Left ventricle myocardium superior (tissue), 1 donor: Measurements from ENCODE around the gene PRSS38. TPM values are rescaled to one million over a fixed set of nuclear protein-coding genes. Genes with fewer than 3 reads are reported as not detected.

ENCODE experiments used
- ATAC-seq: fragments of 200-7000 bp; cut with Tn5 transposase; one replicate; pipeline ENCODE4 v1.9.1; 2020; ENCODE audit warnings: mild to moderate bottlenecking, moderate library complexity
- DNase-seq: peaks from one replicate; pipeline ENCODE4 v3.0.0-alpha.2; 2020
- intact Hi-C: fragments of 100-400 bp; cut with micrococcal nuclease; formaldehyde crosslinking; loops from one replicate; pipeline ENCODE4 v1.11.0; 2022
- total RNA-seq: library from RNA; stranded (reverse); fragmentation: NEBNext Ultra II Directional; extraction: Animal tissue kit (Norgen Biotek cat#: 25700); gene quantifications from one replicate; pipeline ENCODE4 v1.2.1, GENCODE V29; 2021
- donor health status: DM: no; HTN: yes; CAD: no; lungs with severe emphysema.

PRSS38 gene
- total RNA-seq, 1 donor from 2014 or later, result not detected

DNA sequence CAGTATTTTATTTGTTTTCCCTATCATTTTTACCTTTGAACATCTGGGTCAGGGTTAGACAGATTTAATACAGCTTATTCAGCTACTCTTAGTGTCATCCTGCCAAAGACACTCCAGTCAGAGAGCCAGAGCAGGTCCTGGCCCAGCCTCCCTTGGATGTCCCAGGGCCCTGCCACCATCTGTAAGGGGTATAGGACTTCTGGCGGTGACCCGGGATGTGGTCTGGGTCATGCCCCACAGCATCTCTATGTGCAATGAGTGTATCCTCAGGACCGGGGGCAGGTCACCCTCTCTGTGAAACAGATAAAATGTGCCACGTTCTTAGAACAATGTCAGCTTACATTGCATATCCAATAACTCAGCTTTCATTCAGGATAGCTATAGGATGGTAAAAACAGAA is 37.8 kb upstream of the PRSS38 start:
- no peak for DNase-seq
- intact Hi-C loops, result no loop called here
- no peak for ATAC-seq

DNA sequence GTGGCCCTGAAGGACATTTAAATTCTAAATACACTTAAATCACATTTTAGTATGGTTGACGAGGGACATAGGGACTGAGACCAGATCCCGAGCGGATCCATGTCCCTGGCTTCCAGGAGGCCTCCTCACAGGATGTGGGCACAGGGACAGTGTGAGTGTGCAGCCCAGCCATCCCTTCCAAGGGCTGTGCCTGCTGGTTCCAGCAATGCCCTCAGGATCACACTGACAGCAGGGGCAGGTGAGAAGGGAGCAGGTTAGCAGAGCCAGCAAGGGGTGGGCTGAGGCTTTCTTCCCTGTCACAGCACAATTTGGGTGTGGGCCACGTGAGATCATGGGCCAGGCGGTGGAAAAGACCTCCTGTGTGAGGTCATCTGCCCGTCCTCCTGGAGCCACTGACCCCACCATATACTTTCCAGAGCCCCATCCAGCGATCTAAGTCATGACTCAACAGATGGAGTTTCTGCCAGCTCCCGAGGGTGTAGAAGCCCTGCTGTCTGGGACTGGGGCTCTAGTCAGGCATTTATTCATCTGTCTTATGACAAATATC is 37.0 kb upstream of the PRSS38 start:
- intact Hi-C loops, result no loop called here
- no peak for DNase-seq
- no peak for ATAC-seq

DNA sequence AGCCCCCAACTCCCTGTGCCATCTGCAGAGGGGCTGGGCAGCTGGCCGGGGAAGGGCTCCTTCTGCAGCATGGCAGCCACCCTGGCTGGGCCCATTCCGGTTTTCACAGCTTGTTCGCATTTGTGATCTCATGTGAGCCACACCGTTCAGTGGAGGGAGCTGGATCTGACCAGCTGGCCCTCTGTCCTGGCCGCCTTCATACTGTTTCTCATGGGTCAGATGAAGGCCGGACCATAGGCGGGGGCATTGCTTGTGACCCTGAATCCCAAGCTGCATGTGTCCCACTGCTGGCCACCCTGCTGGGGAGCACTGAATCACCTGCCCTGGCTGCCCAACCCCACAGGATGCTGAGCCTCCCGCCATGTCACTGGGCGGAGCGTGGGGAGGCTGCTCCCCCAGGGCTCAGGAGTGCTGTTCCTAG is 36.4 kb upstream of the PRSS38 start:
- no peak for DNase-seq
- no peak for ATAC-seq
- intact Hi-C loops, result no loop called here

DNA sequence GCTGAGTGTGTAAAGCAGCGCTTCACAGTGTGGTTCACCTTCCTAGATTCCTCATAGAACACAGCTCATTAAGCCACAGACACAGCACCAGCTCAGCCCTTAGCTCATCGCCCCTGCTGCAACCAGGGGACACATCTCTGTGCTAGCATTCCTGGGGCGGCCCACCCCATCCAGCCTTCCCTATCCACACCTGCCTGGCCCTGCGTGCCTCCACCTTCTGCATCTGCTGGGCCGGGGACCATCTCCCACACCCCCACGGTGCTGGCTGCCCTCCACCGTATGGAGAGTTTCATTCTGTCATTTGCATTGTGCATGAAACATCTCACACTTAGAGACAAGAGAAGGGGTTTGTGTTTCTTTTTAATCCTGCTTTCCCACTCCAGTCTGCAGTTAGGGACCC is 35.8 kb upstream of the PRSS38 start:
- DNase-seq (no peak), ATAC-seq (peak; percentile 5)
- intact Hi-C loops, result no loop called here

DNA sequence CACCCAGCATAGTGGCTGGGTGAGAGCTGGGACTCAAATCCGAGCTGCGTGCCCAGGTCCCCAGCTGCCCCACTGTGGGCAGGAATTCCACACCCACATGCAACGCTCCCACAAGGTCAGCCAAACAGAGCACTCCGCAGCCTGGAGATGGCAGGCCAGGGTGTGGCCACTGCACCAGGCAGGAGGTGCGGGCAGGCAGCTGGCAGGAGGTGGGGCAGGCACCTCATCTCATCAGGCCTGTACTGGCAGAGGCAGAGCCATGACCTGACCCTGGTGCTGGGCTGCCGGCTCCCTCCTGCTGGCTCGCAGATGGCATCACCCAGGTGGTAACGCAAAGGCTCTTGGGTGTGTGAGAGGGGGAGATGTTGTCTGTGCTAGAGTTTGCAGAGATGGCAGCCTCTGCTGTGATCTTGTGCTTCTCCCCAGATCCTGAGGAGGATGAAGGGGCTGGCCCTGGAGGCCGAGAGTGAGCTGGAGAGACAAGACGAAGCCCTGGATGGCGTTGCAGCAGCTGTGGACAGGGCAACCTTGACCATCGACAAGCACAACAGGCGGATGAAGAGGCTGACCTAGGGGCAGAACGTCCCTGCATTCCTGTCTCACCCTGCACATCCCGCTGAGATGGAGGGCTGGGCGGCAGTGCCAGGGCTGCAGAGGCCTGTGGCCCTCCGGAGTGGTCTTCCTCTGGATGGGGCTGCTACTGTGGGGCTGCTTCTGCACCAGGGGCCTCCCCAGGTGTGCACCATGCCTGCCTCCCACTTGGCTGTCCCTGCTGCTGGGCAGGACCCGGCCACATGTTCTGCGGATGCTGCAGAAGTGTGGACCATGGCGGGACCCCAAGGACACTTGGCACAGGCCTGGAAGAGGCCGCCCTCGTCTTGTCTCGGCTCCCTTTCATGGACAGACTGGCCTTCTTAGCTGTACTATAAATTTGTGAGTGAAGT is 35.1 kb upstream of the PRSS38 start:
- DNase-seq (peak; percentile 69), ATAC-seq (peak; percentile 89)
- intact Hi-C loops, result no loop called here

DNA sequence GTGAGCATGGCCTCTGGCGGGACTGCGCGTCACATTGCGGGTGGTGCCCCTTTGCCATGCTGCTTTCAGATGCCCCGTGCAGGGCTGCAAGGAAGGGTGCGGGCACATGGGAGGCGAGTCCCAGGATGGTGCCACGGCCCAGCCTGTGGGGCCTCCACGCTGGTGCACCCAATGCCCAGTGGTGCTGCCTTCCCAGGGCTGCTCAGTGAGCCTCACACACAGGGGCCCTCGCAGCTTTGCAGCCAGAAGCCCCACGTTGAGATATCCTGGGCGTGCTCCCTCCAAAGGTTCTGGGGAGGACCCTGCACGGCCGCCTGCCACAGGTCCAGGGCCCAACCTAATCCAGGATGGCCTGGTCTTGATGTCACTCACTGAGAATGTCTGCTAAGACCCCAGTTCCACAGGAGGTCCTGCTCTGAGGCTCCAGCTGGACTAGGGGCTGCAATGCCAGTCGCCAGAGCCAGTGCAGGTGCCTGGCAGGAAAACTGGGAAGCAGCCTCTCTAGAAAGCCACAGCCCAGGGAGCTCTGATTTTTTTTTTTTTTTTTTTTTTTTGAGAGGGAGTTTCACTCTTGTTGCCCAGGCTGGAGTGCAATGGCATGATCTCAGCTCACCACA is 34.1 kb upstream of the PRSS38 start:
- intact Hi-C loops, result no loop called here
- ATAC-seq (no peak), DNase-seq (no peak)

DNA sequence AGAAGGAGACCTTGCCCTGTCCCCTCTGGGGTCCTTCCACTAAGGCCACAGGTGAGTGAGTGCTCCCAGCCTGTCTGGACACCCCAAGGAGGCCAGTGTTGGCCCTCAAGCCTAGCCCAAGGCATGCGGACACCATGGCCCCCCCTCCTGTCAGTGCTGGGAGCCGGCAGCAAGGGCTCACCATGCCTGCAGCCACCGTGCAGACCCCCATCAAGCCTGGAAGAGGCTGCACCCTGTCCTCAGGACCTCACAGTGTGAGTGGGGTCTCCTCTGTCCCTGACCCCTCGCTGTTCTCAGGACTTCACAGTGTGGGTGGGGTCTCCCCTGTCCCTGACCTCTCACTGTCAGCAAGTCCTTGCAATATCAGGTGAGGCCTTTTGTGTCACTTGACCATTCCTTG is 33.2 kb upstream of the PRSS38 start:
- DNase-seq (no peak), ATAC-seq (no peak)
- intact Hi-C loops, result no loop called here

DNA sequence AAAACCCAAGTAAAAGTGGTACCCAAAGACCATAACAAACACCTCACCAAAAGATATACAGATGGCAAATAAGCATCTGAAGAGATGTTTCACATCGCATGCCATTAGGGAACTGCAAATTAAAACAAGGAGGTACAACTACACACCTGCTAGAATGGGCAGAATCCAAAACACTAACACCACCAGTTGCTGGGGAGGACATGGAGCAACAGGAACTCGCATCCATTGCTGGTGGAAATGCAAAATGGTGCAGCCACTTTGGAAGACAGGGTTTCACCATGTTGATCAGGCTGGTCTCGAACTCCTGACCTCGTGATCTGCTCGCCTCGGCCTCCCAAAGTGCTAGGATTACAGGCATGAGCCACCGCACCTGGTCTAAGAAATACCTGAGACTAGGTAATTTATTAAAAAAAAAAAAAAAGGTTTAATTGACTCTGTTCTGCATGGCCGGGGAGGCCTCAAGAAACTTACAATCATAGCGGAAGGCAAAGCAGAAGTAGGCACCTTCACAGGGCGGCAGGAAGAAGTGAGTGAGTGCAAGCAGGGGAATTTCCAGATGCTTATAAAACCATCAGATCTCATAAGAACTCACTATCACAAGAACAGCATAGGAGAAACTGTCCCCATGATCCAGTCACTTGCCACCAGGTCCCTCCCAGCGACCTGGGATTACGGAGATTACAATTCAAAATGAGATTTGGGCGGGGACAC is 30.2 kb upstream of the PRSS38 start:
- intact Hi-C loops, result no loop called here
- ATAC-seq, result no peak
- no peak for DNase-seq

DNA sequence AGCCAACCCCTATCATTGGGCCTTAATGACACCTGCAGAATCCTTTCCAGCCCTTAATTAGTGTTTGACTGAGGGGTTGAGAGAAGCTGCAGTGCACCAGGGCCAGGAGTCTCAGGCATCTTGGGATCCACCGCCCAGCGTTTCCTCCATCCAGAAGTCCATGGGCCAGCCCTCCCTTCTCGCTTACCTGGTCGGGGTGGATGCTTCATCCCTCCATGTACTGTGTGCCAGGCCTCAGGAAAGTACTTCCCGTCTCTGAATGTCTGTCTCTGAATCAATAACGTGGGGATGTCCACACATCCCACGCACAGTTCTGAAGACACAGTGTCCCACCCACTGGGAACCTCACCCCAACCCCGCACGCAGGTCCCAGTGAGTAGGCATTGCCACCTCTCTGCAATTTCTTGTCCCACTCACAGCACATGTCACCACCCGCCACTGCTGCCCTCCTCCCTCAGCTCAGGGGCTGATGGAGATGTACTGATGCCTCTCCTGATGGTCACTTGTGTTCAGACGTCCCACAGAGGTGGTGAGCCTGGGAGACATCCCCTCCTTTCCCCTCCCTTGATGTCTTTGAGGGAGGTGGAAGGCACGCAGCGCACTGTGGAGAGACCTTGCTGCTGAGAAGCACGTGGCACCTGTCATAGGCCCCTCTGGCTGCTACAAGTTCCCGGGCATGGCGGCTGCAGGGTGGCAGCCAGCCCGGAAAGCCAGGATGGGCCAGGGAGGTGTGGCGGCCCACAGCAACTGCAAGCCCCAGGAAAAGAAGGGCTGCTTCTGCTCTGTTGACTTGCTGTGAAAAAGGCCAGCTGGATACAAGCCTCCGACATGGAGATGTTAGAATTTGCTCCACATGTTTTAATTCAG is 29.4 kb upstream of the PRSS38 start:
- intact Hi-C loops, result no loop called here
- DNase-seq (no peak), ATAC-seq (no peak)

DNA sequence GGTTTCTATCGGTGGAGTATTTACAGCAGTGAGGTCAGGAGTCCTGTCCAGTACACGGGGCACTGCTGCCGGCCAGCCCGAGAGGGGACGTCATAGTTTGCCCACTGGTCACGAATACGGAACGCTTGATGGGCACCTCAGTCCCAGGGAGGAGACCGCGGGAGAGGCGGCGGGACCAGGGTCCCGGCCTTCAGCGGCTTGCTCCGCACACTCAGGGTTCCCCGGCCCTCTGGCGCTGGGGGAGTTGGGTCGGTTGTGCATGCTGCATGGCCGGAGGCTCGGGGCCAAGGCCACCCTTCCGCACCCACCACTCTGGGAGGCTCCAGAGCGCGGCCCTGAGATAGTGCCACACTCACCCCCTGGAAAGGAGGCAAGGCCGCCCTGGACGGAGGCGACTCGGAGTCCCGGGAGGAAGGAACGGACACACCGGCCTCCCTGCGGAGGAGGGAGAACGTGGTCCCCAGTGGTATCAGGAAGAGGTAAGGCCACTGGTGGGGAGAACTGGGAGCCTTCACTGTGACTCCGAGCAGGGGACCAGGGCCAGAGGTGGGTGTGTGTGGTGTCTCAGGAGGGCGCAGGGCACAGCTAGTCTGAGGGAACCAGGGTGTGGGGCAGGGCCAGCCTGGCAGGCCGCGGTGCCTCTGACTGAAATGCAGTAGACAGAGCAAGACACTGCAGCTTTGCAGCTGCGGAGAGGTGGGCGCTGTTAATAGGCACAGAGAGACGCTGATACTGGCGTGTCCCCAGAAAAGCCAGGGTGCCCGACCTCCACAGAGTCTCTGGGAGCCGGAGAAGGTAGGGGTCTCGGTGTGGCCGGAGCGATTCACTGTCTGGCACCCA is 28.6 kb upstream of the PRSS38 start:
- ATAC-seq, result peak; percentile 23
- intact Hi-C loops, result no loop called here

DNA sequence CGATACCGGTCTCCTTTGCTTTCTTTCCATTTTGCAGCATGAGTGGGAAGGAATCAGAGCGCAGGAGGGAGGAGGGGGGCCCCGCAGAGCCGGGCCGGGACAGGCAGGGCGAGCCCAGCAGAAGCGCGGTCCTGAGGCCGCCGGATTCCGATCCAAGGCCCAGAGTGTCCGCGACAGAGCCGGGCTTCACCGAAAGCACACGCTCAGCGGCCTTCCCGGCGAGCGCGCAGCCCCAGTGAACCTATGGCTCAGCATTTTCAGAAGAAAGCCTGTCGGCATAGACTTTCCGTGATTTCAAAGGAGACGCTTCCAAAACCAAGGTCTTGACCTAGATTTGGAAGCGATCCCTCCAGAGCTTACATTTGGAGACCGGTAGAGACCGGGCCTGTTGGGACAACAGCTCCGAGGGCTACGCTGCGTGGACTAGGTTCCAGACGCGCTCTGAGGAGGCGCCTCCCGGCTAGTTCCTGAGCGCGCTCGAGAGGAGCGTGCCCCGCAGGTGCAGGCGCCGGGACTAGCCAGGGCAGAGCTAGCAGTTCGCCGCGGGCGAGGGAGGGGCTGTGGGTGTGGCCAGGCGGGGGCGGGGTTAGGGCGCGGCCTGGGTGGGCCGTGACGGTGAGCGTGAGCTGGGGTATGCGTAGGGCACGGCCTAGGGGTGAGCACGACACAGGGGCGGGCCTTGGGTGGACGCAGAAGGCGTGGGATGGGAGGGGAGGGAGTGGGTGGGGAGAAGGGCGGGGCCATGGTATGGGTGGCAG is 27.8 kb upstream of the PRSS38 start:
- DNase-seq, result peak; percentile 96
- intact Hi-C loops, result no loop called here
- peak; percentile 93 for ATAC-seq

More for the DNA sequence above, 28.6 kb upstream of the PRSS38 start:
- DNase-seq, result peak; percentile 51

DNA sequence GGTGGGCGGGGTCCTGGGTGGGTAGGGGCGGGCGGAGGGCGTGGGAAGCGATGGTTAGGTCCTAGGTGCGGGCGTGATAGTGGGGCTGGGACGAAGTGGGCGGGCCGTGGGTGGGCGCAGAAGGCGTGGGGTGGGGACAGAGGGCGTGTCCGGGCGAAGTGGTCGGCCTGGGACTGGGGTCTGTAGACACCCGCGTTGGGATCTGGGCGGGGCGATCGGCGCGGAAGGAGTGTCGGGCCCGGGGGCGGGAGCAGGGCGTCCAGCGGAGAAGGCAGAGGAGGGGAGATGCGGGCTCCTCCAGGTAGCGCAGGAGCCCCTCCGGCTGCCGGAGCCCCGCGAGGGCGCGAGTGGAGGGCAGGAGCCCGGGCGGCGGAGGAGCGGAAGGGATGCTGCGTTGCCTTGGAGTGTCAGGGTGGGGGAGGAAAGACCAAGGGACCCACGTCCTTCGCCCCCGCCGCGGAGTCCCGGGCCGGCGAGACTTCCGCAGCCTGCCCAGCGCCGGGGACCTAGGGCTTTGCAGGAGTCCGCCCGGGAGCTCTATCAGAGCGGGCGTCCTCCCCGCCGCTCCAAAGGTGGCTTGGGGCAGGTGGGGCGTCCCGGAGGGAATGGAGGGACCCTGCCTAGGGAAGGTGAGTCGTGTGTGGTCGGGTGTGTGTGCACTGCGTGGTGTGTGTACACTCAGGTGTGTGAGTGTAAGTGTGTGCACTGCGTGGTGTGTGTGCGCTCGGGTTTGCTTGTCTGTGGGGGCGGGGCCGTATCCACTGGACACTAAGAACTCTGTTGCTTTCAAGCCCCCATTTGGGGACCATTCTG is 27.0 kb upstream of the PRSS38 start:
- ATAC-seq (peak; percentile 70), DNase-seq (peak; percentile 85)
- intact Hi-C loops, result no loop called here

DNA sequence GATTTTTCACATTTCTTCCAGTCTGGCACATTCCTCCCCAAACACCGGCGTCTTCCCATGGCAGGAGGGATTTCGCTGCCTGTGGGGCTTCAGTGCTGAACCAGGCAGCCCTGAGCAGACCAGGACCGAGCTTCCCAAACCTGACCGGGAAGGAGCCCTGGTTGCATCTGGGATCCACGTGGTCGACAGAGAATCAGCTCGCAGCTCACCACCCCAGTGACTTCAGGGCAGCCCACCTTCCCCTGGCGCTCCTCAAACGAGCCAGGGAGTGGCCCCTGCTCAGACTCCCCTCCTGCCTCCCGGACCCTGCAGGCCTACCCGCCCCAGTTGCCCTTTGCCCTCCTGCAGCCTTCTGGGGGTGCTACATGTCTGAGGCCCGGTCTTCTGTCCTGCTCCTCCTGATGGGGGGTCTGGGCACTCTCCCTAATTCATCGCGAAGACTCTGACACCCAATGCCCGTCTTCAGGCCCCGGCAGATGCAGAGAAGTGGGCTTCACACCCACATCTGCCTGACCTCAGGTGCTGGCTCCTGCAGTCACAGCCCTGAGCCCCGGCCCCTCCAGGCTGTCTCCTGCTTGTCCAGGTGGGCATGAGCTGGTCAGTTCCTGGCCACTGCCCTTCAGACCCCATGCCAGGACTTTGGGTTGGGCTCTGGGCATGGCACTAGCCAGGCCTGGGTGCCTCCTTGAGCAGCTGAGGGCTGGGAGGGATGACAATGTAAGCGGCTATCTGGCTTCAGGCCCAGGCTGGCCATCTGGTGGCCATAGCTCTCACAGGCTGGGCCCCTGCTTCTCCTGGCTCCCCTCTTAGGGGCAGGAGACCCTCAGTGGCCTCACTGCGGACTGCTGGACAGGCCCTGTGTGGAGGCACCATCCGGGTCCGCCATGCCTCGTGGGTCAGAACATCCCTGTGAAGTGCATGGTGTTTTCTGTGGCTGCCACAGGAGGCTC is 26.1 kb upstream of the PRSS38 start:
- DNase-seq, result no peak
- no peak for ATAC-seq
- intact Hi-C loops, result no loop called here

DNA sequence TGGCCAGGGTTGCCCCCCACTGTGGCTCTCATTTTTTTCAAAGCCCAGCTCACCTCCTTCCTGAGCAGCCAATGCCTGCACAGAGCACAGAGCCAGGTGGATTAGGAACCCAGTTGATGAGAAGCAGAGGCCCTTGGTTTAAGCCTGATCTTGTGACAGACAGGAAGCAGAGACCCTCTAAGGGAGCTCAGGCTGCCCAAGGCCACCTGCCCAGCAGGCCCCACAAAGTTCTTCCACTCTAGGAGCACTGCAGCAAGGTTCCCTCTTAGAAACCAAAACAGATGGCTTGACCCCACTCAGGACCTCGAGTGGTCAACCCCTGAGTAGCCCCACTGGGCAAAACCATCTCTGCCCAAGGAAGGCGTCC is 25.5 kb upstream of the PRSS38 start:
- intact Hi-C loops, result no loop called here
- ATAC-seq (no peak), DNase-seq (no peak)

DNA sequence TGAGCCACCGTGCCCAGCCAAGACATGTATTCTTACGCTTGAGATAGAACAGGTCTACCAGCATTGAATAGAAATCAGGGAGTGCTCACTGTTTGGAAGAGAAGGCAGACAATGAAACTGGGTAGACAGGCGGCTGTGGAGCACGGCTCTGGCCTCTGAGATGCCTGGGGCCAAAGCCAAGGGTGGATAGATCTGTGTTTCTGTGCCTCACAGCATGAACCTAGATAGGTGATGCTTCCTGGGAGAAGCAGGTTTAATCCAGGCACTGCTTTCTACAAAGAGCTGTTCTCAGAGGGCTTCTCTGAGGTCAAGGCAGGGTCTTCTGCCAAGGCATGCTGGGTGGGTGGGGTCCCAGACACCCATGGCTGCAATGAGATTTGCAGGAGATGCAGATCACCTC is 24.6 kb upstream of the PRSS38 start:
- no peak for DNase-seq
- no peak for ATAC-seq
- intact Hi-C loops, result no loop called here
